Thyroid gland (tissue), 4 donors: ENCODE measurements around the gene ANKK1. TPM values are rescaled to one million over a fixed set of nuclear protein-coding genes. Genes with fewer than 3 reads are reported as not detected.

Experiments
- DNase-seq, 2 donors: peaks; one replicate each; pipeline ENCODE4 v3.0.0-alpha.2; 2019
- H3K27ac ChIP-seq, 3 donors: fragments of 200-600 bp; sonication (generic); 1 replicate in 2 of 3; 2 replicates in 1 of 3; pipeline ENCODE4 v1.5.1; 2016 to 2019; ENCODE audit warnings: mild to moderate bottlenecking in 1 of 3, moderate library complexity in 1 of 3
- H3K27me3 ChIP-seq: fragments of 200-600 bp; sonication (generic); one replicate; pipeline ENCODE4 v1.5.1; 2019
- H3K36me3 ChIP-seq, 2 donors: fragments of 200-600 bp; sonication (generic); one replicate each; pipeline ENCODE4 v1.5.1; 2016 to 2019
- H3K4me1 ChIP-seq, 2 donors: fragments of 200-600 bp; sonication (generic); one replicate each; pipeline ENCODE4 v1.5.1; 2017 to 2019
- H3K4me3 ChIP-seq, 3 donors: fragments of 200-600 bp; sonication (generic); replicated peaks in 1 of 3; 1 replicate in 2 of 3; 2 replicates in 1 of 3; pipeline ENCODE4 v1.5.1; 2016; ENCODE audit warnings: mild to moderate bottlenecking in 1 of 3
- H3K9me3 ChIP-seq: fragments of 200-600 bp; sonication (generic); one replicate; pipeline ENCODE4 v1.5.1; 2017
- POLR2A ChIP-seq, 2 donors: fragments of 450-650 bp; IDR thresholded peaks; one replicate each; pipeline ENCODE4 v1.6.1; 2017; ENCODE audit warnings: antibody characterized with exemption in 2 of 2, mild to moderate bottlenecking in 2 of 2, moderate library complexity in 1 of 2
- WGBS, 2 donors: methylation state at CpG; one replicate each; pipeline ENCODE4 v1.1.5; 2017; 5-methylcytosine and 5-hydroxymethylcytosine counted together
- intact Hi-C: fragments of 100-400 bp; cut with DNase I; formaldehyde crosslinking; loops from one replicate; pipeline ENCODE4 v1.15.1; 2023
- total RNA-seq, 4 donors: library from RNA; depleted of rRNA; stranded (reverse); fragments of >200 nt; gene quantifications; one replicate each; pipeline ENCODE4 v1.2.3, GENCODE V29; 2016
- TF ChIP-seq, protein P1 (sequence below), 6 experiments: fragments of 200-600 bp in 3 of 6; fragments of 450-650 bp in 3 of 6; sonication (generic) in 3 of 6; IDR thresholded peaks; one replicate each; pipeline ENCODE4 v1.5.1; 2016 to 2019; ENCODE audit warnings: antibody characterized with exemption in 6 of 6, mild to moderate bottlenecking in 2 of 6, inconsistent platforms in 1 of 6, moderate library complexity in 1 of 6

ANKK1 gene
- total RNA-seq, 4 donors from 2014 or later = 0.27 to 1.1 (median 0.88) TPM; not detected in 1

DNA sequence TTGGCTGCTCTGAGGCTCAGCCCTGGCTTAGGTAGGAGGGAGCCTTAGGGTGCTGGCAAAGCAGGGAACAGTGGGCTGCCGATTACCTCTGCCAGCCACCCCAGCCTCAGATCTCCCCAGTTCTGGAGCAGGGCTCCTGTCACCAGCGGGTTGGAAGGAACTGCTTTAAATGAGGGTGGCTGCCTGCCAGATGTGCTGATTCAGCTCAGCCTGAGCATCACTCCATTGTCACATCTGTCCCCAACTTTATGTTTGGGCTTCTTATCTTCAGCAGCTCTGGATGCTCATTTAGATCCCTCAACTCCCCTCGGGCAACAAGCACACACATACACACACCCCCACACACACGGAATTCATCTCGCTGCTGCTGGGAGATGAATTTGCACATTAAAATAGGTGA lies 16.9 kb upstream of the ANKK1 start:
- Histone ChIP-seq H3K27me3 (no peaks in the 10 kb centered on the region), H3K9me3 (no peaks in the 10 kb centered on the region), H3K36me3 (peaks cover 5 to 13% of the 10 kb centered on the region in 2 donors), H3K27ac (no peak overlapping the region), H3K4me1 (peaks cover 3 to 4% of the 10 kb centered on the region in 2 donors), H3K4me3 (no peak overlapping the region)
- DNase-seq = no peak
- 82 to 89% methylated on average over 5 of the region's 5 CpGs for WGBS, 2 donors
- TF ChIP-seq, protein P1, sequence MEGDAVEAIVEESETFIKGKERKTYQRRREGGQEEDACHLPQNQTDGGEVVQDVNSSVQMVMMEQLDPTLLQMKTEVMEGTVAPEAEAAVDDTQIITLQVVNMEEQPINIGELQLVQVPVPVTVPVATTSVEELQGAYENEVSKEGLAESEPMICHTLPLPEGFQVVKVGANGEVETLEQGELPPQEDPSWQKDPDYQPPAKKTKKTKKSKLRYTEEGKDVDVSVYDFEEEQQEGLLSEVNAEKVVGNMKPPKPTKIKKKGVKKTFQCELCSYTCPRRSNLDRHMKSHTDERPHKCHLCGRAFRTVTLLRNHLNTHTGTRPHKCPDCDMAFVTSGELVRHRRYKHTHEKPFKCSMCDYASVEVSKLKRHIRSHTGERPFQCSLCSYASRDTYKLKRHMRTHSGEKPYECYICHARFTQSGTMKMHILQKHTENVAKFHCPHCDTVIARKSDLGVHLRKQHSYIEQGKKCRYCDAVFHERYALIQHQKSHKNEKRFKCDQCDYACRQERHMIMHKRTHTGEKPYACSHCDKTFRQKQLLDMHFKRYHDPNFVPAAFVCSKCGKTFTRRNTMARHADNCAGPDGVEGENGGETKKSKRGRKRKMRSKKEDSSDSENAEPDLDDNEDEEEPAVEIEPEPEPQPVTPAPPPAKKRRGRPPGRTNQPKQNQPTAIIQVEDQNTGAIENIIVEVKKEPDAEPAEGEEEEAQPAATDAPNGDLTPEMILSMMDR (IDR thresholded peaks at IDR 0.05) = no peak
- no peak for TF ChIP-seq POLR2A (IDR thresholded peaks at IDR 0.05)
- intact Hi-C loops = no loop called here

DNA sequence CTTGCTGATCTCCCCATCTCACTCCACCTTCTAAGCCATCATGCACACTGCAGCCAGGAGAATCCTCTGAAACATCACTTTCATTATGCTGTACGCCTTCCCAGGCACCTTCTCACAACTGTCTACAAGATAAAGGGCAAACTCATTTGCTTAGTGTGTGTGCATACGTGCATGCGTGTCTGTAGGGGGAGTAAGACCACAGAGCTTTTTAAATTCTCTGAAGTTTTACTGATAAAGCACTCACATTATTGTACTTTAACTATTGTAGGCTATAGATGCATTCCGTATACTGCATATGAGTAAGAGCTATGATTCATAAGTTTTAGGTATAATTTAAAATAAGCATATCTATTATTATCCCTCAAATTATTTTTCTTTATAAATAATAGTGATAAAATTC lies 15.3 kb upstream of the ANKK1 start:
- Histone ChIP-seq H3K4me1 (no peaks in the 10 kb centered on the region), H3K27ac (no peak overlapping the region), H3K36me3 (peaks cover 5 to 13% of the 10 kb centered on the region in 2 donors), H3K9me3 (no peaks in the 10 kb centered on the region), H3K27me3 (no peaks in the 10 kb centered on the region), H3K4me3 (no peak overlapping the region)
- WGBS, 2 donors = 86 to 91% methylated on average over 4 of the region's 4 CpGs
- TF ChIP-seq POLR2A (IDR thresholded peaks at IDR 0.05) = no peak
- TF ChIP-seq, protein P1 (IDR thresholded peaks at IDR 0.05) = no peak
- intact Hi-C loops = no loop called here
- DNase-seq = no peak

DNA sequence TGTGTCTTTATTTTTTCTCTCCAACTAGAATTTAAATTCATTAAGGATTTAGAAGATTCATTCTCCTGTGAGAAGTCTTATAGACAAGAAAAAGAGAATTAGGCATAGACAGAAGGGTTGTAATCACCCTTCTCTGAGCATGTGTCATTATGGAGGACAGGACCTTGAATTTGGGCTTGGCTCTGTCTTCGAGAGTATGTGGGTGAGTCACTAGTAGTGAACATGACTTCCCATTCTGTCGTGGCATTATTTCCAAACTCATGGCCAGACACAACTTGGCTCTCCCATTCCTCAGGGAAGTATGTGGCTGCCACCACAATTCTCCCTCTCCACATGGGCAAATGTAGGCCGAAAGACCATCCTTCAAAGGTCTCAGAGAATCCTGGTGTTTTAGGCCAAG lies 14.3 kb upstream of the ANKK1 start:
- H3K27ac ChIP-seq = no peak overlapping the region
- intact Hi-C loops = no loop called here
- WGBS, 2 donors = 75 to 93% methylated on average over 3 of the region's 3 CpGs
- H3K4me3 ChIP-seq = no peak overlapping the region
- no peaks in the 10 kb centered on the region for H3K27me3 ChIP-seq
- no peak for DNase-seq
- H3K9me3 ChIP-seq = no peaks in the 10 kb centered on the region
- peaks cover 2 to 9% of the 10 kb centered on the region in 2 donors for H3K36me3 ChIP-seq
- no peaks in the 10 kb centered on the region for H3K4me1 ChIP-seq
- TF ChIP-seq, protein P1 (IDR thresholded peaks at IDR 0.05) = no peak
- no peak for TF ChIP-seq POLR2A (IDR thresholded peaks at IDR 0.05)

DNA sequence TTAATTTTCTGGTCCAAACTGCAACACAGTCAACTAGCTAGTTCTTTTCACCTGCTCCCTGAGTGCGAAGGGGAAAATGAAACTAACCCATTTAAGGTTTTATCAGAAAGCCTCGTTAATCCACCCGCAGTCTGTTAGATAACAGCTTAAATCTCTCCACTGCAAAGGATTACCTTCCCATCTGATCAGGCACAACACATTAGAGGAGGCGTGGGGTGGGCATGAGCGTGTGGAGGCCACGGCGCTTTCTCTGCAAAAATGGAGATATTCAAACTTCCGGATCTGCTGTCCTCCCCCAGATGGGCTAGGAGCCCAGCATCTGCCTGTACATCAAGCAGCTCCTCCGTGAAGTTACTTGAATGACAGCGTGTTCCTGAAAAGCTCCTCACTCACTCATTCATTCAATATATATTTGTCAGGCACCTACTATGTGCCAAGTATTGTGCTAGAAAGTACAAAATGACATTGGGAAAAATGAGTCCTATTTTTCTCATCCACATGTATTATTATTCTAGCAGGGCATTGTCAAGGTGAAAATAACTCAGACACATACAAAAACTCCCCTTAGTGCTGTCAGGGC lies 13.5 kb upstream of the ANKK1 start:
- 85 to 94% methylated on average over 10 of the region's 10 CpGs for WGBS, 2 donors
- TF ChIP-seq, protein P1 (IDR thresholded peaks at IDR 0.05) = no peak
- no peak for TF ChIP-seq POLR2A (IDR thresholded peaks at IDR 0.05)
- no peak overlapping the region for H3K27ac ChIP-seq
- H3K4me1 ChIP-seq = no peaks in the 10 kb centered on the region
- no peak for DNase-seq
- no peaks in the 10 kb centered on the region for H3K9me3 ChIP-seq
- no peak overlapping the region for H3K4me3 ChIP-seq
- intact Hi-C loops = no loop called here
- no peaks in the 10 kb centered on the region for H3K27me3 ChIP-seq
- peaks cover 0 to under 1% of the 10 kb centered on the region in 2 donors for H3K36me3 ChIP-seq

DNA sequence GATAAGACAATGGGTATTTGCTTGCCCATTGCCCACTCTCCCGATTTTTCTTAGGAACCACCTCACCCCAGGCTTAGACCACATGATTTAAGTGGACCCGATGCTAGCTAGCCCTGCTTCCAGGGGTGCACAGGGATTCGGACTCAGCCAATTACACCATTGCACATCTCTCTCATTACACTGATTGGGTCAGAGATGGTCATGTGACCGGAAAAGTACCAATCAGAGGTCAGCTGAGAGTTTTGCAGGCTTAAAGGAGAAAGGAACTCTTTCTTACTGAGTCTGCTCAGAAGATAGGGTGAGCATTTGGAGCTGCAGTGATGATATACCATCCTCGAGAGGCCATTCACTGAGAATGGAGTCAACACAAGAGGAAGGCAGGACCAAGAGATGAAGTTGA lies 12.2 kb upstream of the ANKK1 start:
- Histone ChIP-seq H3K4me1 (no peaks in the 10 kb centered on the region), H3K27ac (no peak overlapping the region), H3K9me3 (no peaks in the 10 kb centered on the region), H3K27me3 (no peaks in the 10 kb centered on the region), H3K4me3 (no peak overlapping the region), H3K36me3 (no peaks in the 10 kb centered on the region)
- no peak for DNase-seq
- TF ChIP-seq, protein P1 (IDR thresholded peaks at IDR 0.05) = no peak
- TF ChIP-seq POLR2A (IDR thresholded peaks at IDR 0.05) = no peak
- intact Hi-C loops = no loop called here
- 92 to 96% methylated on average over 5 of the region's 5 CpGs for WGBS, 2 donors
